Mammary epithelial cell (primary cell): Measurements from ENCODE around the gene PDE8B.

Source experiments
- EZH2 ChIP-seq: IDR thresholded peaks from 2 replicates; pipeline ENCODE4 v1.6.1; 2012; ENCODE audit warnings: low read length, inconsistent platforms, borderline replicate concordance
- TF ChIP-seq, protein P1 (sequence below), 2 donors: IDR thresholded peaks in 1 of 2; conservative IDR thresholded peaks in 1 of 2; 2 replicates each; pipeline ENCODE4 v1.5.1; 2011 to 2012; ENCODE audit warnings: inconsistent platforms in 2 of 2, low read length in 2 of 2, mild to moderate bottlenecking in 2 of 2, control low read depth in 1 of 2, low read depth in 1 of 2; ENCODE audit not compliant: insufficient read depth in 1 of 2; ENCODE audit errors: extremely low read depth in 1 of 2

DNA sequence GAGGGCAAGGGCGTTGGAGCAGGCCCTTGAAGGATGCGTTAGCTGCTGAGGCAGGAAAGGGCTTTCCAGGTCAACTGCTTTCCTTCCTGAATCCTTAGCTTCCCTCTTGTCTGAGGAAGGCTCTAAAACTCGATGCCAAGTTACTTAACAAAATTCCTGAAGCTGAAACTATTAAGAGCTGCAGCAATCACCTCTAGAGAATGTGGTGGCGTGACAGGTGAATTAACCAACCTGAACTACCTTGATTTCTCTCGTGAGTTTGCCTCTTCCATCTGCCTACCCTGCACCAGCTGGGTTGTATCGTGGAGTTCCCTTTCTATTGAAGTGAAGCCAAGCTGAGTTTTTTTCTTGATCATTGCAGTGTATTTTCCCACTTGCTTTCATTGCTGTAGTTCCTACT is 96.1 kb downstream of the PDE8B start:
- TF ChIP-seq, protein P1, sequence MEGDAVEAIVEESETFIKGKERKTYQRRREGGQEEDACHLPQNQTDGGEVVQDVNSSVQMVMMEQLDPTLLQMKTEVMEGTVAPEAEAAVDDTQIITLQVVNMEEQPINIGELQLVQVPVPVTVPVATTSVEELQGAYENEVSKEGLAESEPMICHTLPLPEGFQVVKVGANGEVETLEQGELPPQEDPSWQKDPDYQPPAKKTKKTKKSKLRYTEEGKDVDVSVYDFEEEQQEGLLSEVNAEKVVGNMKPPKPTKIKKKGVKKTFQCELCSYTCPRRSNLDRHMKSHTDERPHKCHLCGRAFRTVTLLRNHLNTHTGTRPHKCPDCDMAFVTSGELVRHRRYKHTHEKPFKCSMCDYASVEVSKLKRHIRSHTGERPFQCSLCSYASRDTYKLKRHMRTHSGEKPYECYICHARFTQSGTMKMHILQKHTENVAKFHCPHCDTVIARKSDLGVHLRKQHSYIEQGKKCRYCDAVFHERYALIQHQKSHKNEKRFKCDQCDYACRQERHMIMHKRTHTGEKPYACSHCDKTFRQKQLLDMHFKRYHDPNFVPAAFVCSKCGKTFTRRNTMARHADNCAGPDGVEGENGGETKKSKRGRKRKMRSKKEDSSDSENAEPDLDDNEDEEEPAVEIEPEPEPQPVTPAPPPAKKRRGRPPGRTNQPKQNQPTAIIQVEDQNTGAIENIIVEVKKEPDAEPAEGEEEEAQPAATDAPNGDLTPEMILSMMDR (conservative IDR thresholded peaks at IDR 0.05 in 1 of 2, IDR thresholded peaks at IDR 0.05 in 1 of 2; ENCODE audit: extremely low read depth in 1 of 2, insufficient read depth in 1 of 2, low read depth in 1 of 2, low read length in 2 of 2), result no peak
- no peak for TF ChIP-seq EZH2
